Hepatocyte (in vitro differentiated cells): ENCODE results near the gene RNASEL. TPM values are rescaled to one million over a fixed set of nuclear protein-coding genes. Genes with fewer than 3 reads are reported as not detected.

ENCODE experiments used
- DNase-seq: peaks from one replicate; pipeline ENCODE4 v3.0.0-alpha.2; 2016; ENCODE audit warnings: low spot score
- H2AFZ ChIP-seq: fragments of 200-600 bp; sonication (generic); 2 replicates; pipeline ENCODE4 v1.6.0; 2016; ENCODE audit warnings: antibody characterized with exemption, mild to moderate bottlenecking
- H3K27ac ChIP-seq: fragments of 200-600 bp; sonication (generic); 2 replicates; pipeline ENCODE4 v1.5.1; 2016; ENCODE audit warnings: mild to moderate bottlenecking
- H3K27me3 ChIP-seq: fragments of 200-600 bp; sonication (generic); 2 replicates; pipeline ENCODE4 v1.6.1; 2016
- H3K36me3 ChIP-seq: fragments of 200-600 bp; sonication (generic); replicated peaks from 2 replicates; pipeline ENCODE4 v1.5.1; 2016; ENCODE audit warnings: low read depth; ENCODE audit not compliant: insufficient read depth
- H3K4me1 ChIP-seq: fragments of 200-600 bp; sonication (generic); 2 replicates; pipeline ENCODE4 v1.5.1; 2016; ENCODE audit warnings: mild to moderate bottlenecking, moderate library complexity; ENCODE audit not compliant: insufficient read depth
- H3K4me2 ChIP-seq: fragments of 200-600 bp; sonication (generic); 2 replicates; pipeline ENCODE4 v1.6.0; 2016
- H3K4me3 ChIP-seq: fragments of 200-600 bp; sonication (generic); 2 replicates; pipeline ENCODE4 v1.5.1; 2016; ENCODE audit warnings: mild to moderate bottlenecking
- H3K79me2 ChIP-seq: fragments of 200-600 bp; sonication (generic); 2 replicates; pipeline ENCODE4 v1.6.0; 2017; ENCODE audit warnings: mild to moderate bottlenecking
- H3K9me2 ChIP-seq: fragments of 200-600 bp; sonication (generic); replicated peaks from 2 replicates; pipeline ENCODE4 v1.6.0; 2017; ENCODE audit warnings: mild to moderate bottlenecking; ENCODE audit not compliant: insufficient read depth
- H3K9me3 ChIP-seq: fragments of 200-600 bp; sonication (generic); 2 replicates; pipeline ENCODE4 v1.5.1; 2016; ENCODE audit warnings: low read depth, mild to moderate bottlenecking
- H4K20me1 ChIP-seq: fragments of 200-600 bp; sonication (generic); 2 replicates; pipeline ENCODE4 v1.6.0; 2016; ENCODE audit warnings: mild to moderate bottlenecking; ENCODE audit not compliant: insufficient read depth, poor library complexity, severe bottlenecking
- EZH2 ChIP-seq: fragments of 200-600 bp; sonication (generic); IDR thresholded peaks from 2 replicates; pipeline ENCODE4 v1.6.1; 2016; ENCODE audit warnings: antibody characterized with exemption, mild to moderate bottlenecking, borderline replicate concordance
- EZH2phosphoT487 ChIP-seq: fragments of 200-600 bp; sonication (generic); IDR thresholded peaks from one replicate; pipeline ENCODE4 v1.6.1; 2018; ENCODE audit warnings: antibody characterized with exemption, mild to moderate bottlenecking, low read depth, moderate library complexity; ENCODE audit not compliant: unreplicated experiment, severe bottlenecking
- WGBS: methylation state at CpG from one replicate; pipeline ENCODE4 v1.1.6; 2016; ENCODE audit warnings: low lambda C conversion rate; ENCODE audit errors: missing lambda C conversion rate; 5-methylcytosine and 5-hydroxymethylcytosine counted together
- polyA plus RNA-seq: library from polyadenylated mRNA; unstranded; fragments of >200 nt; fragmentation: Nextera tagmentation; extraction: Ambion mirVana; gene quantifications from 2 replicates; pipeline ENCODE4 v1.2.1, GENCODE V29; 2016
- total RNA-seq: library from RNA; depleted of rRNA; stranded (reverse); fragments of >200 nt; gene quantifications from 2 replicates; pipeline ENCODE4 v1.2.3, GENCODE V29; 2014
- TF ChIP-seq, protein P1 (sequence below): fragments of 200-600 bp; sonication (generic); IDR thresholded peaks from 2 replicates; pipeline ENCODE4 v1.5.1; 2016; ENCODE audit warnings: antibody characterized with exemption, mild to moderate bottlenecking; ENCODE audit not compliant: poor library complexity

The RNASEL gene, protein sequence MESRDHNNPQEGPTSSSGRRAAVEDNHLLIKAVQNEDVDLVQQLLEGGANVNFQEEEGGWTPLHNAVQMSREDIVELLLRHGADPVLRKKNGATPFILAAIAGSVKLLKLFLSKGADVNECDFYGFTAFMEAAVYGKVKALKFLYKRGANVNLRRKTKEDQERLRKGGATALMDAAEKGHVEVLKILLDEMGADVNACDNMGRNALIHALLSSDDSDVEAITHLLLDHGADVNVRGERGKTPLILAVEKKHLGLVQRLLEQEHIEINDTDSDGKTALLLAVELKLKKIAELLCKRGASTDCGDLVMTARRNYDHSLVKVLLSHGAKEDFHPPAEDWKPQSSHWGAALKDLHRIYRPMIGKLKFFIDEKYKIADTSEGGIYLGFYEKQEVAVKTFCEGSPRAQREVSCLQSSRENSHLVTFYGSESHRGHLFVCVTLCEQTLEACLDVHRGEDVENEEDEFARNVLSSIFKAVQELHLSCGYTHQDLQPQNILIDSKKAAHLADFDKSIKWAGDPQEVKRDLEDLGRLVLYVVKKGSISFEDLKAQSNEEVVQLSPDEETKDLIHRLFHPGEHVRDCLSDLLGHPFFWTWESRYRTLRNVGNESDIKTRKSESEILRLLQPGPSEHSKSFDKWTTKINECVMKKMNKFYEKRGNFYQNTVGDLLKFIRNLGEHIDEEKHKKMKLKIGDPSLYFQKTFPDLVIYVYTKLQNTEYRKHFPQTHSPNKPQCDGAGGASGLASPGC
- total RNA-seq = 6.8 and 7.5 TPM in 2 replicates
- polyA plus RNA-seq = 4.0 and 5.3 TPM in 2 replicates

DNA sequence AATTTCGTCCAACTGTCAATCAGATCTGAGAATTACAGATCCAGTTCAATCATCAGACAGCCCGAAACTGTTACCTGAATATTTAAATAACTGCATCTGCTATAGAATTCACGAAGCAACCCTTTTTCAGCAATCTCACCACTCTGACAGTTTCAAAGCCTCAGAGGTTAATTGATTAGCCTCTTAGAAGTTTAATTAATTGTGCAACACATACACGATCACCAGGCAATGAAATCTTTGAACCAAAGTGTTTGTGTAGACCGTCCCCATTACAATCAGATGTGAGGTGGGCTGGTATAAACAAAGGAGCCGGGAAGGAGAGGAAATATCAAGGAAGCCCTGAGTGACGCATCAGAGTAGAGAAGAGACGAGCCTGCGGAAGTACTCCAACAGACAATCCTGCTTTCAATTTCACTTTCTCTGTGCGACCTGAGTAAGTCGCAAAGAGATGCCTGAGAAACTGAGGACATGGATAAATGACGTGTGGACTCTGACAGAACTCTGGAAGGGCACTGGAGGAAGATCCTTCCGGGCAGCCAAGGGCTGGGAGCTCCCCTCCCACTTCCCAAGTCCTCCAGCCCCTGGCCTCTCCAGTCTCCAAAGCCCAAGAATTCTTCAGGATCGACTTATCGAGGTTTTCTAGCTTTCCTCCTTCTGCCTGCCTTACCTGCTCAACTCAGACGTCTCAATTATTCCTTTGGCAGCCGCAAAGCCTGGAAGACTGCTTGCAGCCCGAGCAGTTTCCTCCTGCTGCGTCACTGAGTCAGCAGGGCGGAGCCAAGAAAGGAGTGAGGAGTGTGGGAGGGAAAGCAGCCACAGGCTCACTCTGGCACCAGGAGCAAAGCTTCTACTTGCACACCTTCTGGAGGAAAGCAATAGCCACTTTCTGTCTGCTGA is at the start of gene RNASEL:
TSS of gene RNASEL (minus strand) at position 757 of the 897 bp plus-strand sequence. CDS start 2,450 bp downstream, outside the sequence.
- no peak for TF ChIP-seq EZH2phosphoT487
- TF ChIP-seq, protein P1, sequence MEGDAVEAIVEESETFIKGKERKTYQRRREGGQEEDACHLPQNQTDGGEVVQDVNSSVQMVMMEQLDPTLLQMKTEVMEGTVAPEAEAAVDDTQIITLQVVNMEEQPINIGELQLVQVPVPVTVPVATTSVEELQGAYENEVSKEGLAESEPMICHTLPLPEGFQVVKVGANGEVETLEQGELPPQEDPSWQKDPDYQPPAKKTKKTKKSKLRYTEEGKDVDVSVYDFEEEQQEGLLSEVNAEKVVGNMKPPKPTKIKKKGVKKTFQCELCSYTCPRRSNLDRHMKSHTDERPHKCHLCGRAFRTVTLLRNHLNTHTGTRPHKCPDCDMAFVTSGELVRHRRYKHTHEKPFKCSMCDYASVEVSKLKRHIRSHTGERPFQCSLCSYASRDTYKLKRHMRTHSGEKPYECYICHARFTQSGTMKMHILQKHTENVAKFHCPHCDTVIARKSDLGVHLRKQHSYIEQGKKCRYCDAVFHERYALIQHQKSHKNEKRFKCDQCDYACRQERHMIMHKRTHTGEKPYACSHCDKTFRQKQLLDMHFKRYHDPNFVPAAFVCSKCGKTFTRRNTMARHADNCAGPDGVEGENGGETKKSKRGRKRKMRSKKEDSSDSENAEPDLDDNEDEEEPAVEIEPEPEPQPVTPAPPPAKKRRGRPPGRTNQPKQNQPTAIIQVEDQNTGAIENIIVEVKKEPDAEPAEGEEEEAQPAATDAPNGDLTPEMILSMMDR = no peak
- no peak for TF ChIP-seq EZH2
- H3K4me3 ChIP-seq = peak within 1 kb of the TSS; percentile 45
- peak within 1 kb of the TSS; percentile 62 for H2AFZ ChIP-seq
- no peaks in the 10 kb centered on the region for H3K36me3 ChIP-seq
- peak; percentile 88 for DNase-seq
- no peaks in the 10 kb centered on the region for H3K9me2 ChIP-seq
- no peaks in the 10 kb centered on the region for H4K20me1 ChIP-seq
- H3K27ac ChIP-seq = peak within 1 kb of the TSS; percentile 97
- H3K4me2 ChIP-seq = peak within 1 kb of the TSS; percentile 72
- H3K4me1 ChIP-seq = peaks cover 2% of the 10 kb centered on the region
- no peaks in the 10 kb centered on the region for H3K27me3 ChIP-seq
- H3K79me2 ChIP-seq = no peaks in the 10 kb centered on the region
- 16% methylated on average over 20 of the region's 20 CpGs for WGBS
- no peaks in the 10 kb centered on the region for H3K9me3 ChIP-seq

DNA sequence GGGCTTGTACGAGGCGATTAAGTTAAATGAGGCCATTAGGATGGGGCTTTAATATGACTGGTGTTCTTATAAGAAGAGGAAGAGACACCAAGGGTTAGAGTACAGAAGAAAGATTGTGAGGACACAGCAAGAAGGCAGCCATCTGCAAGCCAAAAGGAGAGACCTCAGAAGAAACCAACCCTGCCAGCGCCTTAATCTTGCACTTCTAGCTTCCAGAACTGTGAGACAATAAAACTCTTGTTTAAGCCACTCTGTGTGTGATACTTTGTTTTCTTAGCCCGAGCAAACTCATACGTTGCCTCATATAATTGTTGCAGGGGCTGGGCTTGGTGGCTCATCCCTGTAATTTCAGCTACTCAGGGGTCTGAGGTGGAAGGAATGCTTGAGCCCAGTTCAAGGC is 48.7 kb upstream of the RNASEL start:
- 81% methylated on average over 5 of the region's 5 CpGs for WGBS
- no peaks in the 10 kb centered on the region for H3K36me3 ChIP-seq
- H3K9me2 ChIP-seq = no peaks in the 10 kb centered on the region
- H4K20me1 ChIP-seq = no peaks in the 10 kb centered on the region
- no peak overlapping the region for H3K4me2 ChIP-seq
- DNase-seq = no peak
- H3K79me2 ChIP-seq = no peaks in the 10 kb centered on the region
- no peak overlapping the region for H3K4me3 ChIP-seq
- H3K9me3 ChIP-seq = no peaks in the 10 kb centered on the region
- no peaks in the 10 kb centered on the region for H3K4me1 ChIP-seq
- no peaks in the 10 kb centered on the region for H3K27me3 ChIP-seq
- H2AFZ ChIP-seq = no peak overlapping the region
- no peak for TF ChIP-seq EZH2
- no peak overlapping the region for H3K27ac ChIP-seq

DNA sequence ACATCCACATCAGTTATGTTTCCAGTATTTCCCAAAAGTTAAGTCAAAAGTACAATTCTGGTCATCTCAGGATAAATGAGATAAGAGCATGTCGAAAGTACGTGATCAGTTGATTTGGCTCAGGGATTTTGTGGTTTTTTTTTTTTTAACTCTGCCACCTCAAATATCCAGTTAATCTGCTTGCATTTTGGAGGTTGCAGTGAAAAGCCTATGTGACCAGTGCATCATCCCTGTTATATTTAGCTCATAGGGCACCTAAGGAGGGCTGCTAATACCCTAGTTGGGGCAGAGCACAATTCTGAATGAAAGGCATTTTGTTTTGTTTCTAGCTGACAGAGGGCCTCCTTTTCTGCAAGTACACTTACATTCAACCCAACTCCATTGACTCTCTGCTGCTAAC is 46.8 kb upstream of the RNASEL start:
- Histone ChIP-seq H3K36me3 (no peaks in the 10 kb centered on the region), H3K27me3 (no peaks in the 10 kb centered on the region), H3K27ac (no peak overlapping the region), H3K9me2 (no peaks in the 10 kb centered on the region), H3K4me2 (no peak overlapping the region), H2AFZ (no peak overlapping the region), H3K9me3 (no peaks in the 10 kb centered on the region), H3K79me2 (no peaks in the 10 kb centered on the region), H3K4me3 (no peak overlapping the region), H4K20me1 (no peaks in the 10 kb centered on the region), H3K4me1 (no peaks in the 10 kb centered on the region)
- no peak for TF ChIP-seq EZH2
- no peak for TF ChIP-seq EZH2phosphoT487
- TF ChIP-seq, protein P1 = no peak
- DNase-seq = no peak
- WGBS = 70% methylated on average over 2 of the region's 2 CpGs
